DMS114 treated with DMSO at 0.1 percent for 48 hours (cell line): Measurements from ENCODE around the gene ARID1B.

Source experiments
- DNase-seq: peaks from one replicate; lab custom pipeline; 2025; ENCODE audit not compliant: unreplicated experiment; lab: John Stamatoyannopoulos, UW

The ARID1B gene

DNA sequence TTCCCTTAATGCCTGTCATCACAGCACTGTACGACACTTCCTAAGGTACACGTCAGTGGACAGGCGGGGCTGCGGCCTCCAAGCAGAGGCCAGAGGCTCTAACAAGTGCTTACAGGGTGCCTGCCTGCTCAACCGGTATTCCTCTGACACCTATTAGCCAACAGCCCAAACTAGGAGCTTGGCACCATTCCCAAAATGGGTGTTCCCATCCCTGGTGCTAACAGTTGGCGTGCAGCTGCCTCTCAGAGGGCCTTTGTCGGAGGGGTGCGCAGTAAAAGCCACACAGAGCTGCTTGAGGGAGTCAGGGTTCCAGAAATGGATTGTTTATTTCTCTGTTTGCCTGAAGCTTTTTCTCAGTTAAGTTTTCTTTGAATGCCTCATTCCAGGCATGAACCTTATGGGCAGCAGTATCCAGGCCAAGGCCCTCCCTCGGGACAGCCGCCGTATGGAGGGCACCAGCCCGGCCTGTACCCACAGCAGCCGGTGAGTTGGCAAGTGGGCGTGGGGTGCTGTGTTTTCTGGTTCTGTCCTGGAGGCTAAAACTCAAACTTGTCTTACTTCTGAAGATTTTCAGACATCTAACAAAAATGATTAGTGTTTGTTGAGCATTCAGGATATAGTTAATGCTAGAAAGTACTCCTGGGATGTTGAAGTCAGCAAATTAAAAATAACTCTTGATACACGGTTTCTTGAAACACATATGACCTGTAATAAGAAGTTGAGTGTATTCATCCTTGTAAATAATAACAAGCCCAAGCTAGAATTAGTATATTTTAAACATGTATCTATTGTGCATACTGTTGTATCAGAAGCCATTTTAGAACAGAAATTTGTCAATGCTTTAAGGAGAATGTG, 421.5 kb downstream of the ARID1B start:
- no peak for DNase-seq

DNA sequence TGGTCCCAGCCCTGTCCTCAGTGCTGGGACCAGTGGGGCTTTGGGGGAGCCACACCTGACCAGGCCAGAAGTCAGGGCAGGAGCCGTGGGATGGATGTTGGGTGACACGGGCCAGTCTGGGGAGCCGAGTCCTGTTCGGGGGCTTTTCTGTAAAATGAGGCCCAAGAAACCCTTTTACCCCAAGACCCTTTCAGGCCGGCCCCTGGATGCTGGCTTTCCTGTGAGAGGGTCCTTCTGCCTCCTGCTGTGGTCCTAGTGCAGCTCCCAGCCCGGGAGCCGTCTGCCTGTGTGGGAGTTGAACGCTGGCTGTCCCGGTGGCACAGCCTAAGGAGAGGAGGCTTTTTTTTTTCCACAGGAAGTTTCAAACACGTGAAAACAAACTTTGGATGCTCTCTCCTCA, 422.9 kb downstream of the ARID1B start:
- DNase-seq: no peak

GRCh38 chr6:157200611-157201010, 423.4 kb downstream of the ARID1B start:
- DNase-seq: no peak

DNA sequence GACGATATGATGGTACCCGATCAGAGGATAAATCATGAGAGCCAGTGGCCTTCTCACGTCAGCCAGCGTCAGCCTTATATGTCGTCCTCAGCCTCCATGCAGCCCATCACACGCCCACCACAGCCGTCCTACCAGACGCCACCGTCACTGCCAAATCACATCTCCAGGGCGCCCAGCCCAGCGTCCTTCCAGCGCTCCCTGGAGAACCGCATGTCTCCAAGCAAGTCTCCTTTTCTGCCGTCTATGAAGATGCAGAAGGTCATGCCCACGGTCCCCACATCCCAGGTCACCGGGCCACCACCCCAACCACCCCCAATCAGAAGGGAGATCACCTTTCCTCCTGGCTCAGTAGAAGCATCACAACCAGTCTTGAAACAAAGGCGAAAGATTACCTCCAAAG, 423.9 kb downstream of the ARID1B start:
- no peak for DNase-seq

- DNase-seq: no peak
These were observed 426.1 kb downstream of the ARID1B start for GRCh38 chr6:157203312-157203744.

DNA sequence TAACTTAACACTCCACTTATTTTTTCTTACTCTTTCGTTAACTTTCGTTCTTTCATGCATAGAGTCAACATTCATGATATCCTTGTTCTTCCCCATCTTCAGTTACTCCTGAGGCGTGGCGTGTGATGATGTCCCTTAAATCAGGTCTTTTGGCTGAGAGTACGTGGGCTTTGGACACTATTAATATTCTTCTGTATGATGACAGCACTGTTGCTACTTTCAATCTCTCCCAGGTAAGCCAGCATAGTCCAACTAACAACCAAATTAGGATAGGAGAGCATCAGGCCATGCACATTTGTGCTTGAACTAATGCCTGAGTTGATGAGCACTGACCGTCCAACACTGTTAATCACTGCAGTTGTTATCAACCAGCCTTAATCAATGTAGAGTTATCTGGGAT, 426.6 kb downstream of the ARID1B start:
- DNase-seq: no peak

DNA sequence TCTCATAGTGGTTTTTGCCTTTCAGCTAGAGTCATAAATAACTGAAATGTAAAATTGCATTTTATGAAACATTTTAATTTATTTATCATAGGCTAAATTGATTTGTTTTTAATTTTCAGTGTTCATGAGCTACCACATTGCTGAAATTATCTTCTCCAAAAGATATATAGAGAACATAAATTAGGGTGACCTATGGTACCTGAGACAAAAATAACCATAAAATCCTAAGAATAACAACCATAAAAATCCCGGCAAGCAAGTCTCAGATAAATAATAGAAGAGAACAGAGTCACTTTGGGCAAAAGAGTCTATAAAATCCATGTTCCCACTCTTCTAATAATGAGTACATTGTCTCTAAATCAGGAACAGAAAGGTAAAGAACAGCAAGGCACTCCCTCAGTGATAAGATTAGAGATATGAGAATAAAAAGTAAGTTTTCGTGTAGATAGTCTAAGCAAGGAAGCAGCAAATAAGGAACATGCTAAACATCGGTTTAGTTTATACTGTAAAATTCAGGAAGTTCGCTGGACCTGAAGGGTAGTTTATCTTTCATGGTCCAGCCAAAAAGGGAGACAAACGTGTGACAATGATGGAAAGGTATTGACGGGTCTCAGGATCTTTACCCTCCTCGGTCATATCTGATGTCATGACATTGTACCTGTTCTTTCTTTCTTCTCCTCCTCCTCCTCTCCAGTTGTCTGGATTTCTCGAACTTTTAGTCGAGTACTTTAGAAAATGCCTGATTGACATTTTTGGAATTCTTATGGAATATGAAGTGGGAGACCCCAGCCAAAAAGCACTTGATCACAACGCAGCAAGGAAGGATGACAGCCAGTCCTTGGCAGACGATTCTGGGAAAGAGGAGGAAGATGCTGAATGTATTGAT, 428.5 kb downstream of the ARID1B start:
- DNase-seq: no peak

DNA sequence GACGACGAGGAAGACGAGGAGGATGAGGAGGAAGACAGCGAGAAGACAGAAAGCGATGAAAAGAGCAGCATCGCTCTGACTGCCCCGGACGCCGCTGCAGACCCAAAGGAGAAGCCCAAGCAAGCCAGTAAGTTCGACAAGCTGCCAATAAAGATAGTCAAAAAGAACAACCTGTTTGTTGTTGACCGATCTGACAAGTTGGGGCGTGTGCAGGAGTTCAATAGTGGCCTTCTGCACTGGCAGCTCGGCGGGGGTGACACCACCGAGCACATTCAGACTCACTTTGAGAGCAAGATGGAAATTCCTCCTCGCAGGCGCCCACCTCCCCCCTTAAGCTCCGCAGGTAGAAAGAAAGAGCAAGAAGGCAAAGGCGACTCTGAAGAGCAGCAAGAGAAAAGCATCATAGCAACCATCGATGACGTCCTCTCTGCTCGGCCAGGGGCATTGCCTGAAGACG, 429.2 kb downstream of the ARID1B start:
- no peak for DNase-seq

DNA sequence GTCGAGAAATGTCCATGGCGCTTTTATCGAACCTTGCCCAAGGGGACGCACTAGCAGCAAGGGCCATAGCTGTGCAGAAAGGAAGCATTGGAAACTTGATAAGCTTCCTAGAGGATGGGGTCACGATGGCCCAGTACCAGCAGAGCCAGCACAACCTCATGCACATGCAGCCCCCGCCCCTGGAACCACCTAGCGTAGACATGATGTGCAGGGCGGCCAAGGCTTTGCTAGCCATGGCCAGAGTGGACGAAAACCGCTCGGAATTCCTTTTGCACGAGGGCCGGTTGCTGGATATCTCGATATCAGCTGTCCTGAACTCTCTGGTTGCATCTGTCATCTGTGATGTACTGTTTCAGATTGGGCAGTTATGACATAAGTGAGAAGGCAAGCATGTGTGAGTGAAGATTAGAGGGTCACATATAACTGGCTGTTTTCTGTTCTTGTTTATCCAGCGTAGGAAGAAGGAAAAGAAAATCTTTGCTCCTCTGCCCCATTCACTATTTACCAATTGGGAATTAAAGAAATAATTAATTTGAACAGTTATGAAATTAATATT, 430.4 kb downstream of the ARID1B start:
- DNase-seq: no peak

- DNase-seq: no peak
These were observed 432.8 kb downstream of the ARID1B start for GRCh38 chr6:157209865-157210530.

DNA sequence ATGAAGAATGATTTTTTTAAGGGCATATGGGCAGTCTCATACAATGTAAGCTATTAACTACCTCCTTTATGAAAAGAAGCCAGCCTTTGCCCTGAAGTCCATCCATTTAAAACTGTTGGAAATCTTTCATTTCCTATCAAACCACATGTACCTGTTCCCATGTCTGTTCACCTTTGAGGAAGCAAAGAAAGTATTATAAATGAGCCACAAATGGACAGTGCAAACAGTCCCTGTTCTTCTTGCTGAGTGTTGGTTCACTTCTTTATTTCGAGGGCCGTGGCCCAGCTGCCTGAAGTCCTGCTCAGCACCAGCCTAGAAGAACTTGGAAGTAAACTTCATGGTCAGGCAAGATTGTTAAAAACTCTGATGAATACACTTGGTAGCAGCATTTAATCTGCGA, 433.8 kb downstream of the ARID1B start:
- no peak for DNase-seq

DNA sequence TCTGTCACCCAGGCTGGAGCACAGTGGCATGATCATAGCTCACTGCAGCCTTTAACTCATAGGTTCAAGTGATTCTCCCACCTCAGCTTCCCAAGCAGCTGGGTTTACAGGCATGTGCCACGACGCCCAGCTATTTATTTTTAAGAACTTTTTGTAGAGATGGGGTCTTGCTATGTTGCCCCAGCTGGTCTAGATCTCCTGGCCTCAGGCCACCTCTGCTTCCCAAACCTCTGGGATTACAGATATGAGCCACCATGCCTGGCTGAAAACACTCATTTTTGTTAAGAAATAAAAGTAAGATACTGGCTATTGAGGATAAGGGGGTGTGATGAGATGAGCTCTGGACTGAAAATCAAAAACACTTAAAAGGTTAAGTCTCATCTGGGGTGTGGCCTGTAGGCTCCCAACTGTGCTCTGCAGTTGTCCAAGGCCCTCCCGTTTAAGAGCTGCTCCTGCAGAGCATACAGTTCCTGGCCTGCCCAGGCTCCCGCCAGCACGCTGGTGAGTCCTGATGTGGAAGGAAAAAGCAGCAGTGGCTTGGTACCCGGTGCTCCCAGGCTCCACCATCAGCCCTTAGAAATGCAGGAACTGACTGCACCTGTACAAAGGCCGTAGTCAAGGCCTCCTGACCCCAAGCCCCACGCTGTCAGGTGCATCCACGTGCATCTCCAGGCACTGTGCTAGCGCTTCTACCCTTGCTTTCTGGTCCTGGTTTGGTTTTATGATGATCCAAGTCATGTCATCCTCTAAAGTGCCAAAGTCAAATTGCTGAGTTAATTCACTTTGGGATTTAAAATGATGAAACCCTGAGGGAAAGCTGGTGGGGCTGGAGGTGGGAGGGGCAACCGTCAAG, 434.7 kb downstream of the ARID1B start:
- no peak for DNase-seq

GRCh38 chr6:157213426-157213825, 436.2 kb downstream of the ARID1B start:
- no peak for DNase-seq

- no peak for DNase-seq
These were observed 436.9 kb downstream of the ARID1B start for GRCh38 chr6:157213907-157214565.

DNA sequence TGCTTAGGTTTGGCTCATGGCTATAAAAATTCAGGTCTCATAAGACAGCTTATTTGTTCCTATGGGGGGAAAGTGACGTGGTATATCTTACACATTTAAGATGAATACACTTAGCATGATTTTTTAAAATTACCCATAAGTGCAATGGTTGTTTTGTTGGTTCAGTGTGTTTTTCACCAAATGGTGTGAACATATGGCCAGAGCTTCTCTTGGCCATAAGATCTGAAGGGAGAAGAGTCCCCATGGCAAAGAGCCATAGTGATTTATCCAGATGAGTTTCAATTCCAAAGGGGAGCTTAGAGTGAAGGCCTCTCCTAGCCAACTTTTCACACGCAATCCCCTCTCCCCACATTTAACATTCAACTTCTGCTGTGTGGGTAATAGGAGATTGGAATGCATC, 438.5 kb downstream of the ARID1B start:
- no peak for DNase-seq

GRCh38 chr6:157216570-157216969, 439.4 kb downstream of the ARID1B start:
- no peak for DNase-seq

- no peak for DNase-seq
These were observed 440.2 kb downstream of the ARID1B start for GRCh38 chr6:157217198-157217893.

DNA sequence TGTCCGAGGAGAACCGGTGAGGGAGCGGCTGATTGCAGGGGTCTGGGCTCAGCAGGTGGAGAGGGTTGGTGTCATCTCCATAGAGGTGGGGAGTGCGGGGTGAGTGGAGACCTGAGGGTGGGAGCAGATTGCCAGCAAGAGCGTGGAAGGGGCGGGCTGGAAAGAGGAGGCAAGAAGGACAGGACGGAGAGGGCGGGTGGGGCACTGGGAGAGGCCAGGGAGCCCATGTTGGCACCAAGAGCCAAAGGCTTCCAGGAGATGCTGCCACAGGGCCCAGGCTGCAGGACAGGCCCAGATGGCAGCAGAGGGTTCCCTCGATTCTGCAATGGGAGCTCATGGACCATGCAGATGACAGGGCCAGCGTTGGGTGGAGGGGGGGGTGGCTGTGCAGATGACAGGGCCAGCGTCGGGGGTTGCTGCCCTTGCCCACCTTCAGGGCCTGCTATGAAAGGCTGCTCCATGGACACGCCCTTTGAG, 440.8 kb downstream of the ARID1B start:
- no peak for DNase-seq
